ENCODE results near the gene PHTF1.
"Not testable (repeated sequence)": the region's sequence is repeated elsewhere in the genome, so short reads cannot be mapped to it uniquely, and the experiment has no call there.

Gene PHTF1

DNA sequence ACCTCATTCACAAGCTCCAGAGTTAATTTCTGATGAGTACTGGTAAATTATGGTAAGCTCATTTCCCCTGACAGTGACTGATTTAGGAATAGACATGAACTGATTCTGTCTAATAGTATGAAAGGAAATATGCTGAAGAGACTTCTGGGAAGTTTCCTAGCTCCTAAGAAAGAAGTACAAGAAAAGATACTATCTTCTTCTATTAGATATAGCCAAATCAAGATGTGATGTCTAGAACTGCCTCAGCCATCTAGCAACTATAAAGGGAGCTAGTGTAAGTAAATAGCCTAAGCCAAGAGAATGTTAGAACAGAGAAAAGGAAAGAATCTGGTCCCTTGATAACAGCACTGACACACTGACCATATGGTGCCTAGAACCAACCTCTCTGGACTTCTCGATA is 10.7 kb upstream of the PHTF1 start:
- no peak for DNase-seq

DNA sequence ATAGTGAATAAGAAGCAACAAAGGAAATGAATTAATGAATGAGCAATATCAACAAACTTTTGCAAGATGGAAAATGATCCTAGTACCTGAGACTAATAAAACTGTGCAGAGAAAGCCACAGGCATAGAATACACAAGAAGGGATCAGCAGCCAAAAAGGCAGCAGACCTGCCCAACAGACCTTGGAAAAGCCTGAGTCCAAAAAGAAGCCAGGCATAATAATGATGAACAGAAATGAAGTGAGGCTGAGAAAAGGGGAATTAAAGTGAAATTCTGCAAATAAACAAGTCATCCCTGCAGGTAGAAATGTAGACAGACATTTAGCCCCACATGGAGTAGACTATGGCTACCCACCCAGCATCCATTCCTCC is 10.3 kb upstream of the PHTF1 start:
- DNase-seq = no peak

DNA sequence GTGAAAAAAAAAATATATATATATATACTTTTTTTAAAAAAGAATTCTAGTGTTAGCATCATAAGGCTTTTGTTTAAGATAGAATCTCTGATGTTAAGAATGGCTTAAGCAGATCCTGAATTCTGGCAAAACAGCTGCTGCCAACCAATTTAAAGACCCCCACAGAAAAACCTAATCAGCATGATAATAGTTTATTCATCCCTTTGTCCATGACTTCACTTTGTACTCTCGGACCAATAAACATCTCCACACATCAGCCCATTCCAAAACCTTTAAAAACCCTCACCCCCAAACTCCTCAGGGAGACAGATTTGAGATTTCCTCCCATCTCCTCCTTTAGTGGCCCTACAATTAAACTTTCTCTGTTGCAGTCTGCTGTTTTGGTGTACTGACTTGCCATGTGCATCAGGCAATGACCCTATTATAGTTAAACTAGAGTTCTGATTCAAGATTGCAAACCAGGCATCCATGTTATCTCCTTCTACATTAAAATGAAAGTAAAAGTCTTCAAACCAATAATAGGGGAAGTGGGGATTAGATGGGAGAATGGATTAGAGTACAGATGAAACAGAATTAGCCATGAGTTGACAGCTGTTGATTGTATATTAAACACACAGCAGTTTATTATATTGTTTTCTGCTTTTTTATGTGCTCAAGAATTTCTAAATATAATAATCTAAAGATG is 9.8 kb upstream of the PHTF1 start:
- DNase-seq = no peak

DNA sequence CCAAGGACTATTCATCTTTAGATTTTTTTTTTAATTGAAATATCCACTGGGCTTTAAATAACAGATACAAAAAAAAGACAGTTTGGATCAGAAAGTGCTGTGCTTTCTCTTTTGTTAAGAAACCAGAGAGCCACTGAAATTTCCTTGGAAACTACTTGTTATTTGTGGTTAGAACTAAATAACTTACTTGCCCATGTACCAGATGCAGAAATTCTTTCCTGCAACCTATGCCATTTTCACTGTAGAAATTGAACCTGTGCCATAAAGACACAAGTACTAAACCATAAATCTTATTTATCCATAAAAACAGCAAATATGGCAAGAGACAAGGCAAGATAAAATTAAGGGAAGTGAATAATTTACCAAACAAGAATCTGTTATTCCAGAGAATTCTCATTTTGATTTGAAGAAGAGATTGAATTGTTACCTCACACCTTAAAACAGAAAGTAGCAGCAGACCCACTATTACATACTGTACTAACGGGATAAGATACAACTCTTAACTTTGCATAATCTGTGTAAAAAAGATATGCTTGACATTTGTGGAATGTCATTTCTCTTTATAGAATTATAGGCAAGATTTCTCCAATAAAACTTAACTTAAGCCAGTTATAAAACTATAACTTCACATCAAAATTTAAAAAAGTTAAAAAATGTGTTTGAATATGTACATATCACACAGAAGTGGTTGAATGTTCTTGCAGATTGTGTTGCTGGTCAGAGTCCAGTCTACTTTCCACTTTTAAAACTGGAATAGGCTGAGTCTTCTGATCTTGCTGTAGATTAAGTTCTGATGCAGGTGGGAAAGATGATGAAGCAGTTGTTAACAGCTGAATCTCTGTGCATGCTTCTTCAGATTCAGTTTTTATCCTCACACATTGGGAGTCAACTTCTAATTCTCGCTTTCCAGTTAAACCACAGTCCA is 6.3 kb upstream of the PHTF1 start:
- DNase-seq = no peak

DNA sequence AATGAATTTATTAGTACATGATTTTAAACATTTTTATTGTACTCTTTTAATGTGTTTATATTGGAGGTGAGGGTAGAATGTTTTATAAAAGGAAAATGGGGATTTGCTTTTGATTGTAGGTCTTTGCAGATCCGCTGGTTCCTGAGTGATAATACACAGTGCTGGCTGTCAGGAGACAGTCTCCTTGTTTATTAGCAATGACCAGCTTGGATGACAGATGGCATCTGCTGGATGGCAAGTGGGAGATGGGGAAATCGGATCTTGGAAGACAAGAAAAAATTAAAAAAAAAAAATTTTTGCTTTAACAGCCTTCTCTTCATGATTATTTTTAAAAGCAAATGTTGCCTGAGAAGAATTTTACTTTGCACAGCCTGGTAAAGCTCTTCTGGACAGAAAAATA is 4.4 kb upstream of the PHTF1 start:
- DNase-seq = no peak

DNA sequence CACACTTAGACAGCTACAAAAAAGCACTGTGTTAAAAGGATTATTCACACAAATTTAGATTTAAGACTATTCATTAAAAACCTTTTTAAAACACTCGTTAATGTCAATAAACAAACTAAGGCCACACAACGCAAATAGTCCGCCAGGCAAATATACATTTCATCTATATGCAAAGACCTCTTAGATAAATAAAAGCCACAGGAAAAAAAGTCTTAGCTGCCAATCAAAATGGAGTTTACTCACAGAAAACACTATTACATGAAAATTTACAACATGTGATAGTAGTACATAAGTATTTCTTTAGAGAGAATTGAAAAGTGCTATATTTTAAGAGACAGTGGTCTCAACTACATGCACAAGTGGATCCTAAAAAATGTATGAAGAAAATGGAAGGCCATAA is 2.7 kb upstream of the PHTF1 start:
- DNase-seq = no peak

DNA sequence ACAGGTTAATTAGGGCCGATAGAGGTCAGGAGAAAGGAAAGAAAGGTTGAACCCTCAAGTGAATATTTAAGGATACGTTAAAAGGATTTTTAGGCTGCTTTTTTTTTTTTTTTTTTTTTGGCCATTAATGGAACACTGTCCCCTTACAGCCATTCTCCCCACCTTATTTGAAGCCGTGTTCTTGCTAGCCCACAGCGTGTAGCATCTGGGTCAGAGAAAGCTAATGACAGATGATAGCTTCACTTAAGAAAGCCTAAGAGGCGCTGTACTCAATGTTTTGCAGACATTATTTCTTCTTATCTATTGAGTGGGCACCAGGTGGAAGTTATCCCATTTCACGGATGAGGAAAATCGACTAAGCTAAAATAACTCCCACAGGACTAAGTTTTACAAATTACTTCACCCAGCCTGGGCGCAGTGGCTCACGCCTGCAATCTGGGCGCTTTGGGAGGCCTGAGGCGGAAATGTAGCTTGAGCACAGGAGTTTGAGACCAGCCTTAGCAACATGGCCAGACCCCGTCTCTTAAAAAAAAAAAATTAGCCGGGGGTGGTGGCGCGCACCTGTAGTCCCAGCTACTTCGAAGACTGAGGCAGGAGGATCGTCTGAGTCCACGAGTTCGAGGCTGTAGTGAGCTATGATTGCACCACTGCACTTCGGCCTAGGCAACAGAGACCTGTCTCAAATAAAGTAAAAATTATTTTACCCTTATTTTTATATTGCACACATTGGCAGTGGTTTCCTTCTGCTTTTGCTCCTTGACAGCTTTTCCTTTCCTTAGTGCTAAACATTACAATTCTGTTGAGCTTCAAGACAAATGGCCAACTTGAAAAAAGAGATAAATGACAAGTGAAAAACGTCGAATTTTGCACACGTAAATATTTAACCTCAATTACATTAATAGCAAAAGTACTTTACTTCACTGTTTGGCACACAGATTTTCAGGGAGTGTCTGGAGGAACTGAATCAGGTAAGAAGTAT is 1.1 kb upstream of the PHTF1 start:
- no peak for DNase-seq

DNA sequence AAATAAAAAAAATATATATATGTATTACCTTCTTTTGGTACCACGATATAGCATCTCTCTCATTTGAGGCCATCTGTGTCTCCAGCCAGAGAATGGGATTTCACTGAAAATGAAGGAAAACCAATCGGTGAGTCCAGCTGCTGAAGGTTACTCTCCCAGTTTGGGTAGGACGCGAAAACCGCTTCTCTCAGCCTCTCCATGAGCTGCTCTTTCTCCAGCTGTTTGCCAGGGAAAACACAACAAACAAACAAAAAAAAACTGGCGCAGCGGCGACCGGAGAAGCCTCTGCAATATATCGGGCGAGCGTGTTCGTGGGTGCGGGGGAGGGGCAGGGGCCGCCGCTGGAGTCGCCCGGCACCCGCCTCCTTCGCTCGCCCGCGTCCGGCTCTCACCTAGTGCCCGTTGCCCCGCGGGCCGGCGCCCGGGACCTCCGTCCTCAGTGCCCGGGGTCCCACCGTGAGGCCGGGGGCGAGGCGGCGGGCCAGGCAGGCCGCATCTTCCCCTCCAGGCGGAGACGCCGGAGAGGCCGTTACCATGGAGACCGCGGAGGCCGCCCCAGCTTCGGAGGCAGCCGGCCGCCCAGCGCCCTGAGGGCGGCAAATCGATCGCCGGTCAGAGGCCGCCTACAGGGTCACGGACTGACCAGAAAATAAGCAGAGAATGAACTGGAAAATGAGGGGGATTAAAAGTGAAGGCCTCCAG is 504 bp downstream of the PHTF1 start:
- peak; percentile 79 for DNase-seq

DNA sequence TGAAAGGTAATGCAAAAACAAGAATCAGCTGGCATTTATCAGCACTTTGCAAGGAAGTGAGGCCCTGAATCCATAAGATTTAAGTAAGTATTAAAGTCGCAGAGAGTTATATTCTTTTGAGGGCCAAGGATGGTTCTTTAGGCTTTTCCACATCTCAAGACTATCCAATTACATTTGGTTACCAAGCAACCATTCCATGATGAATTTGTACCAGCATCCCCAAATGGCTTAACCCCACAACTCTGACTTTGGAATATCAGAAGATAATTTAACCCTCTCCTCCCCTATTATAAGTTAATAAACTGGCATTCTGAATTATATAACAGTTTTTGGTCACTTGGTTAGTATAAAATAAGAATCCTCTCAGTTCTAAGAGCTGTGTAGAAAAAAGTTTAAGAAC is 2.8 kb downstream of the PHTF1 start:
- no peak for DNase-seq

DNA sequence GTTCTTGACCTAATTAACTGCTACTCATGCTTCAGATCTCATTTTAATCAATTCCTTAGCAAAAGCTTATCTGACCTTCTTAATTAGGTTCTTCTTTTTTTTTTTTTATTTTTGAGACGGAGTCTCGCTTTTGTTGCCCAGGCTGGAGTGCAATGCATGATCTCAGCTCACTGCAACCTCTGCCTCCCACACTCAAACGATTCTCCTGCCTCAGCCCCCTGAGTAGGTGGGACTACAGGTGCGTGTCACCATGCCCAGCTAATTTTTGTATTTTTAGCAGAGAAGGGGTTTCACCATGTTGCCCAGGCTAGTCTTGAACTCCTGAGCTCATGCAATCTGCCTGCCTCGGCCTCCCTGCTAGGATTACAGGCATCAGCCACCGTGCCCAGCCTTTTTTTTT is 6.0 kb downstream of the PHTF1 start:
- DNase-seq = not testable (repeated sequence)

DNA sequence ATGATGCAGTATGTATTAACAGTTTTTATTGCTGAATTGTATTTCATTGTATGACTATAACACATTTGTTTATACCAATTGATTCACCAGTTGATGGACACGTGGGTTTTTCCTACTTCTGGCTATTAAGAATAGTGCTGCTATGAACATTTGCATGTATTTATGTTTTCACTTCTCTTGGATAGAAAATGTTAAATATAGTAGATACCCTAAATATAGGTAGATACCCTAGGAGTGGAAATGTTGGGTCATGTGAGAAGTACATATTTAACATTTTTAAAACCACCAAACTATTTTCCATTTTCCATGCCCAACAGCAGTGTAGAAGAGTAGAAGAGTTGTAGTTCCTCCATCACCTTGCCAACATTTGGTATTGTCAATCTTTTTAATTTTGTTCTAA is 7.8 kb downstream of the PHTF1 start:
- DNase-seq = no peak

DNA sequence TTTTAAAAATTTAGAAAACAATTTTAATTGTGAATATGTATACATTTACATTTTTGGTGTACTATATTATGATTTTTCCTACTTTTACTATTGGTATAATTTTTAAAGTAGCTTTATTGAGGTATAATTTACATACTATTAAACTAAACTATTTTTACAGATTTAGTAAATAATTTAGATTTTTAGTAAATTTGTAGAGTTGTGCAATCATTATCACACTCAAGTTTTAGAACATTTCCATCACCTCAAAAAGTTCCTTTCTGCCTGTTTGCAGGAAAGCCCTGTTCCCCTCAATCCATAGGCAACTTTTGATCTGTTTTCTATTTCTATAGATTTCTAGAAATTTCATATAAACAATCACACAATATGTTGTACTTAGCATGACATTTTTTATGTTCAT is 8.2 kb downstream of the PHTF1 start:
- DNase-seq = no peak

DNA sequence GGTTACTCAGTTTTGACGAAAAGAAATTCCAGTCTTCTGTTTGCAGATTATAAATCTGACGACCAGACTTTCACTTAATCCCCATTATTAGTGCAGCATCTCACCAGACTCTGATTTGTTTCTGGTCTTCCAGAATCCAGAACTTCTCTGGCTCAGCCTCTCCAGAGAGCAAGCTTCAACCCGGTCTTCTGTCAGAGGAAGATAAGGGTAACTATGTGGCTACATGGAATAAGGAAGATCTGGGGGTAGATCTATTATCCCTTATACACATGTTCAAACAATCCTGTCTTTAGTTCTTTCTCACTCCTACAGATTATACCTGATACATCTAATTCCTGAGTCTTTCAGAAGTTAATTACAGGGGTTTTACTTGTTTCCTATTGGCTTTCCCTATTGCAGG is 9.9 kb downstream of the PHTF1 start:
- DNase-seq = no peak

DNA sequence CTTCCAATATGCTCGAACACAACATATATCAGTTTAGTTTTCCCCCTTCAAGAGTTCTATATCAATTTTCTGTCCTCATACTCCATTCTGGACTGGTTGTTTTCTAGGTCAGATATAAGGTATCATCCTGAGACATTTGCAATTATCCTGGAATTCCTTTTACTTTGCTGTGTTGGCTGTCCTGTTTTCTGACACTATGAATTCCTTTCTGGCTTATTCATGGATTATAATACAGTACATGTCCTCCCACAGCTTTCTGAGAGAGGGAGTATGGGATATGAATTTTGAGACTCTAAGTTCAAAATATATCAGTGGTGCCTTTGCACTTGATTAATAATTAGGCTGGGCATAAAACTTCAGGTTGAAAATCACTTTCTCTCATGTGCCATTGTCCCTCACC is 11.9 kb downstream of the PHTF1 start:
- no peak for DNase-seq

DNA sequence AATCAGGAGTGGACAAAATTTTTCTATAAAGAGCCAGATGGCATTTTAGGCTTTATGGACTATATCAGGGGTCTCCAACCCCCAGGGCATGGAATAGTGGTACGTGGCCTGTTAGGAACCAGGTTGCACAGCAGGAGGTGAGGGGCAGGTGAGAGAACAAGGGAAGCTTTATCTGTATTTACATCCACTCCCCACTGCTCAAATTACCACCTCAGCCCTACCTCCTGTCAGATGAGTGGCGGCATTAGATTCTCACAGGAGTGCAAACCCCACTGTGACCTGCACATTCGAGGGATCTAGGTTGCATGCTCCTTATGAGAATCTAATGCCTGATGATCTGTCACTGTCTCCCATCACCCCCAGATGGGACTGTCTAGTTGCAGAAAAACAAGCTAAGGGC is 13.9 kb downstream of the PHTF1 start:
- DNase-seq = no peak

DNA sequence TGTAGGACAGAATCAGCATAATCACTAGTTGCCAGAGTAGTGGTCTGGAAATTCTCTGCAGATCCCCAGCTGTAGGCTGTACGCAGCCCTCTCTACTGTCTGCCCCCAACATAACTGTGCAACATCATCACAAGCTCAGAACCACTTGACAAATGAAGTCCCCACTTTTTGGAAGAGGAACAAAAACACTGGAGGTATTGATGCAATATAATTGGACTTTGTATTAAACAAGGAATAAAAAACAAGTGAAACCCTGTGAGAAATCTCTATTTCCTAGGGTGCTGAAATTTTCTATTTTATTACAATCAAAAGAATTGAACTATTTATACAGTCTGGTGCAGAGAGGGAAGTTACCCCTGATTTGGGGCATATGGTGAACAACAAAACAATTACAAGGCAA is 15.2 kb downstream of the PHTF1 start:
- DNase-seq = no peak

DNA sequence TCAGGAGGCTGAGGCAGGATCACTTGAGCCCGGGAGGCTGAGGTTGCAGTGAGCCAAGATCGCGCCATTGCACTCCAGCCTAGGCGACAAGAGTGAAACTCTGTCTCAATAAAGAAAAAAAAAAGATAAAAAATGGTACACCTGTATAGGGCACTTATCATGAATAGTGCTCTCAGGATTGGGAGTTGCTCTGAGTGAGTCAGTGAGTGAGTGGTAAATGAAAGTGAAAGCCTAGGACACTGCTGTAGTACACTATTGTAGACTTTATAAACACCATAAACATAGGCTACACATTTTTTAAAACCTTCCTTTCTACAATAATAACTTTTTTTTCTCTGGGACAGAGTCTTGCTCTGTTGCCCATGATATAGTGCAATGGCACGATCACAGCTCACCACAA is 16.8 kb downstream of the PHTF1 start:
- DNase-seq = no peak

DNA sequence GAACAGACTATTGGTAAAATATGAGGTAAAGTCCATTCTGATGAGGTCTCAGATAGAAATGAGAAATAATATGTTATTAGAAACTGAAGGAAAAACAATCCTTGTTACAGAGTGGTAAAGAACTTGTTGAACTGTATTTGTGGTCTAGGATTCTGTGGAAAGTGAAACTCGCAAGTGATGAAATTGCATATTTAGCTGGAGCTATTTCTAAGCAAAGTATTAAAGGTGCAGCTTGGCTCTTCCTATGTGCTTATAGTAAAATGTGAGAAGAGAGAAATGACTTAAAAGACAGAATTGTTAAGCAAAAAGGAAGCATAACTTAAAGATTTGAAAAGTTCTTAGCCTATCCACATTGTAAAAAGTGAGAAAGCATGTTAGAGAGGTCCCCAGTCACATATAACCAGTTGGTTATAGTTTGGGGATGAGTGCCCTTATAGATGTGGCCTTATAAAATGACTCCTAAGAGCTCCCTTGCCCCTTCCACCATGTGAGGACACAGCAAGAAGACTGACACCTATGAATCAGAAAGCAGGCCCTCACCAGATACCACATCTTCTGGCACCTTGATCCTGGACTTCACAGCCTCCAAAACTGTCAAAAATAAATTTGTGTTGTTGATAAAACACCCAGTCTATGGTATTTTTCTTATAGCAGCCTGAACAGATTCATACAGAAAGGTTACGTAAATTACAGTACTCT is 24.8 kb downstream of the PHTF1 start:
- no peak for DNase-seq

DNA sequence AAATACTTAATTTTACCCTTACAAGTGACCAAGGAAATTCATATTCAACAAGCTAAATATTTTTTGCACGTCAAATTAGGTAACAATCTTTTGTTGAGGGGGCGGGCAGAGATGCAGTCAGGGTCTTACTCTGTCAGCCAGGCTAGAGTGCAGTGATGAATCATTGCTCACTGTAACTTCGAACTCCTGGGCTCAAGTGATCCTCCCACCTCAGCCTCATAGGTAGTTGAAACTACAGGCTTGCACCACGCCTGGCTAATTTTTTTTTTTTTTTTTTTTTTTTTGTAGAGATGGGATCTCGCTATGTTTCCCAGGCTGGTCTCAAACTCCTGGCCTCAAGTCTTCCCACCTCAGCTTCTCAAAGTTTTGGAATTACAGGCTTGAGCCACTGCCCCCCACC is 26.5 kb downstream of the PHTF1 start:
- DNase-seq = no peak

DNA sequence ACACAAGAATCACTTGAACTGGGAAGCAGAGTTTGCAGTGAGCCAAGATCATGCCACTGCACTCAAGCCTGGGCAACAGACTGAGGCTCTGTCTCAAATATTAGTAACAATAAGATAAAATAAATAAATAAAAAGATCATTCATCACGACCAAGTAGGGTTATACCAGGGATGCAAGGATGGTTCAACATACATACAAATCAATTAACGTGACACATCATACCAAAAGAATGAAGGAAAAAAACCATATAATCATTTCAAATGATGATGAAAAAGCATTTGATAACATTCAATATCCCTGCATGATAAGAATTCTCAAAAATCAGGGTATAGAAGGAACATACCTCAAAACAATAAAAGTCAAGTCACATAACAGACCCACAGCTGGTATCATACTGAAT is 38.3 kb downstream of the PHTF1 start:
- DNase-seq = no peak

DNA sequence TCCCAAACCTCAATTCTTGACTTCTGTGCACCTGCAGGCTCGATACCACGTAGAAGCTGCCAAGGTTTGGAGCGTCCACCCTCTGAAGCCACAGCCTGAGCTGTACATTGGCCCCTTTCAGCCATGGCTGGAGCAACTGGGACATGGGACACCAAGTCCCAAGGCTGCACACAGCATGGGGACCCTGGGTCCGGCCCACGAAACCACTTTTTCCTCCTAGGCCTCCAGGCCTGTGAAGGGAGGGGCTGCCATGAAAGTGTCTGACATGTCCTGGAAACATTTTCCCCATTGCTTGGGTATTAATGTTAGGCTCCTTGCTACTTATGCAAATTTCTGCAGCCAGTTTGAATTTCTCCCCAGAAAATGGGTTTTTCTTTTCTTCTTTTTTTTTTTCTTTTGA is 40.7 kb downstream of the PHTF1 start:
- DNase-seq = not testable (repeated sequence)

DNA sequence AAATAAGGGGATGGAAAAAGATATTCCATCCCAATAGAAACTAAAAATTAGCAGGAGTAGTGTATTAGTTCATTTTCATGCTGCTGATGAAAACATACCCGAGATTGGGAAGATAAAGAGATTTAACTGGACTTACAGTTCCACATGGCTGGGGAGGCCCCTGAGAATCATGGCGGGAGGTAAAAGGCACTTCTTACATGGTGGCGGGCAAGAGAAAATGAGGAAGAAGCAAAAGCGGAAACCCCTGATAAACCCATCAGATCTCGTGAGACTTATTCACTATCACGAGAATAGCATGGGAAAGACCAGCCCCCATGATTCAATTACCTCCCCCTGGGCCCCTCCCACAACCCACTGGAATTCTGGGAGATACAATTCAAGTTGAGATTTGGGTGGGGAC is 41.8 kb downstream of the PHTF1 start:
- not testable (repeated sequence) for DNase-seq

Measured in right hindlimb (tissue), 1 donor.